Suprapubic skin (tissue), 4 donors: Measurements from ENCODE around the gene MARK1. TPM values are rescaled to one million over a fixed set of nuclear protein-coding genes. Genes with fewer than 3 reads are reported as not detected.

Source experiments
- DNase-seq, 2 donors: peaks; one replicate each; pipeline ENCODE4 v3.0.0-alpha.2; 2019; ENCODE audit warnings: low spot score in 2 of 2
- H3K27ac ChIP-seq: fragments of 200-600 bp; sonication (generic); one replicate; pipeline ENCODE4 v1.5.1; 2019
- H3K27me3 ChIP-seq: fragments of 200-600 bp; sonication (generic); one replicate; pipeline ENCODE4 v1.5.1; 2019
- H3K36me3 ChIP-seq: fragments of 200-600 bp; sonication (generic); one replicate; pipeline ENCODE4 v1.5.1; 2019
- H3K4me1 ChIP-seq: fragments of 200-600 bp; sonication (generic); one replicate; pipeline ENCODE4 v1.5.1; 2019
- H3K4me3 ChIP-seq: fragments of 200-600 bp; sonication (generic); one replicate; pipeline ENCODE4 v1.5.1; 2019; ENCODE audit warnings: mild to moderate bottlenecking
- H3K9me3 ChIP-seq: fragments of 200-600 bp; sonication (generic); one replicate; pipeline ENCODE4 v1.5.1; 2019
- EP300 ChIP-seq: sonication (generic); formaldehyde crosslinking; IDR thresholded peaks from one replicate; pipeline ENCODE4 v1.6.1; 2017; ENCODE audit warnings: antibody characterized with exemption
- POLR2A ChIP-seq, 2 donors: fragments of 450-650 bp; IDR thresholded peaks; one replicate each; pipeline ENCODE4 v1.6.1; 2017; ENCODE audit warnings: antibody characterized with exemption in 2 of 2, mild to moderate bottlenecking in 2 of 2, moderate library complexity in 2 of 2
- POLR2AphosphoS5 ChIP-seq, 3 donors: sonication (generic); formaldehyde crosslinking; IDR thresholded peaks; one replicate each; pipeline ENCODE4 v1.6.1; 2017; ENCODE audit warnings: antibody characterized with exemption in 3 of 3
- WGBS: methylation state at CpG from one replicate; pipeline ENCODE4 v1.1.5; 2018; 5-methylcytosine and 5-hydroxymethylcytosine counted together
- total RNA-seq, 4 donors: library from RNA; depleted of rRNA; stranded (reverse); fragments of >200 nt; gene quantifications; one replicate each; pipeline ENCODE4 v1.1.0, GENCODE V29; 2016
- TF ChIP-seq, protein P1 (sequence below), 2 donors: fragments of 200-600 bp in 1 of 2; fragments of 450-650 bp in 1 of 2; sonication (generic) in 1 of 2; IDR thresholded peaks; one replicate each; pipeline ENCODE4 v1.5.1; 2016 to 2019; ENCODE audit warnings: antibody characterized with exemption in 2 of 2, mild to moderate bottlenecking in 1 of 2, moderate library complexity in 1 of 2

The MARK1 gene
- total RNA-seq, 4 donors from 2014 or later = 2.9 to 5.2 (median 3.9) TPM

DNA sequence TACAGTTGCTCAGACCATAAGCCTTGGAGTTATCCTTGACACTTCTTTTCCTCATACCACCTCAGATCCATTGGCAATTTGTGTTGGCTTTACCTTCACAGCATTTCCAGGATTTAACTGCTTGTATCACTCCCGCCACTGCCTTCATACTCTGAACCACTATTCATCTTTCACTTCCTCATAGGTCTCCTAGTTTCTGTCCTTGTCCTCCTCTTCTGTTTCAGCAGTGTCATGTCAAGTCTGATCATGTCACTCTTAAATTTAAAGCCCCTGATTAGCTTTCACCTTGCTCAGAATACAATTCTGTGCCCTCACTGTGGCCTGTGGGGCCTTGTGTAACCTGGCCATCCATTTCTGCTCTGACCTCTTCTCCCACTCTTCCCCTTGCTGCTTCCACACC lies 127.6 kb downstream of the MARK1 start:
- peaks cover 11% of the 10 kb centered on the region for H3K36me3 ChIP-seq

GRCh38 chr1:220655961-220656740 lies 128.2 kb downstream of the MARK1 start:
- Histone ChIP-seq H3K4me1 (no peaks in the 10 kb centered on the region), H3K4me3 (no peak overlapping the region), H3K36me3 (peaks cover 11% of the 10 kb centered on the region), H3K27me3 (no peaks in the 10 kb centered on the region), H3K27ac (no peak overlapping the region), H3K9me3 (no peaks in the 10 kb centered on the region)
- TF ChIP-seq, protein P1, sequence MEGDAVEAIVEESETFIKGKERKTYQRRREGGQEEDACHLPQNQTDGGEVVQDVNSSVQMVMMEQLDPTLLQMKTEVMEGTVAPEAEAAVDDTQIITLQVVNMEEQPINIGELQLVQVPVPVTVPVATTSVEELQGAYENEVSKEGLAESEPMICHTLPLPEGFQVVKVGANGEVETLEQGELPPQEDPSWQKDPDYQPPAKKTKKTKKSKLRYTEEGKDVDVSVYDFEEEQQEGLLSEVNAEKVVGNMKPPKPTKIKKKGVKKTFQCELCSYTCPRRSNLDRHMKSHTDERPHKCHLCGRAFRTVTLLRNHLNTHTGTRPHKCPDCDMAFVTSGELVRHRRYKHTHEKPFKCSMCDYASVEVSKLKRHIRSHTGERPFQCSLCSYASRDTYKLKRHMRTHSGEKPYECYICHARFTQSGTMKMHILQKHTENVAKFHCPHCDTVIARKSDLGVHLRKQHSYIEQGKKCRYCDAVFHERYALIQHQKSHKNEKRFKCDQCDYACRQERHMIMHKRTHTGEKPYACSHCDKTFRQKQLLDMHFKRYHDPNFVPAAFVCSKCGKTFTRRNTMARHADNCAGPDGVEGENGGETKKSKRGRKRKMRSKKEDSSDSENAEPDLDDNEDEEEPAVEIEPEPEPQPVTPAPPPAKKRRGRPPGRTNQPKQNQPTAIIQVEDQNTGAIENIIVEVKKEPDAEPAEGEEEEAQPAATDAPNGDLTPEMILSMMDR (IDR thresholded peaks at IDR 0.05) = no peak
- TF ChIP-seq EP300 (no peak), POLR2A (IDR thresholded peaks at IDR 0.05) (no peak), POLR2AphosphoS5 (IDR thresholded peaks at IDR 0.05) (no peak)
- DNase-seq = no peak

More for the DNA sequence above, 127.6 kb downstream of the MARK1 start:
- Histone ChIP-seq H3K9me3 (no peaks in the 10 kb centered on the region), H3K27me3 (no peaks in the 10 kb centered on the region), H3K27ac (no peak overlapping the region), H3K4me1 (no peaks in the 10 kb centered on the region), H3K4me3 (no peak overlapping the region)
- no peak for DNase-seq
- 92% methylated on average over 1 of the region's 1 CpG for WGBS
- TF ChIP-seq, protein P1 (IDR thresholded peaks at IDR 0.05) = no peak
- TF ChIP-seq EP300 (no peak), POLR2A (IDR thresholded peaks at IDR 0.05) (no peak), POLR2AphosphoS5 (IDR thresholded peaks at IDR 0.05) (no peak)

- no peak for DNase-seq
- Histone ChIP-seq H3K4me3 (no peak overlapping the region), H3K4me1 (no peaks in the 10 kb centered on the region), H3K27me3 (no peaks in the 10 kb centered on the region), H3K36me3 (peaks cover 3% of the 10 kb centered on the region), H3K27ac (no peak overlapping the region), H3K9me3 (no peaks in the 10 kb centered on the region)
- no peak for TF ChIP-seq EP300
- no peak for TF ChIP-seq POLR2A (IDR thresholded peaks at IDR 0.05)
- TF ChIP-seq POLR2AphosphoS5 (IDR thresholded peaks at IDR 0.05) = no peak
- TF ChIP-seq, protein P1 (IDR thresholded peaks at IDR 0.05) = no peak
- WGBS = 91% methylated on average over 3 of the region's 3 CpGs
Observed at GRCh38 chr1:220666349-220666748, 138.4 kb downstream of the MARK1 start.

DNA sequence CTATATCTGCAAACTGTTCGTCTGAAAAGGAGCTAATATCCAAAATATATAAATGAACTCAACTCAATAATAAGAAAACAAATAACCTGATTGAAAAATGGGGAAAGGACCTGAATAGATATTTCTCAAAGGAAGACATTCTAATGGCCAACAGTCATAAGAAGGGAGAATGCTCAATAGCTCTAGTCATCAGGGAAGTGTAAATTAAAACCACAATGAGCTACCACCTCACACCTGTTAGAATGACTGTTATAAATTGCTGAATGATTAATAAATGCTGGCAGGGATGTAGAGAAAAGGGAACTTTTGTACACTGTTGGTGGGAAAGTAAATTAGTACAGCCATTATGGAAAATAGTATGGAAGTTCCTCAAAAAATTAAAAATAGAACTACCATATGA lies 141.1 kb downstream of the MARK1 start:
- WGBS = 76% methylated on average over 1 of the region's 1 CpG
- Histone ChIP-seq H3K4me1 (no peaks in the 10 kb centered on the region), H3K36me3 (no peaks in the 10 kb centered on the region), H3K27ac (no peak overlapping the region), H3K9me3 (no peaks in the 10 kb centered on the region), H3K27me3 (no peaks in the 10 kb centered on the region), H3K4me3 (no peak overlapping the region)
- no peak for DNase-seq
- TF ChIP-seq EP300 = no peak
- TF ChIP-seq POLR2A (IDR thresholded peaks at IDR 0.05) = no peak
- TF ChIP-seq, protein P1 (IDR thresholded peaks at IDR 0.05) = no peak
- TF ChIP-seq POLR2AphosphoS5 (IDR thresholded peaks at IDR 0.05) = no peak

DNA sequence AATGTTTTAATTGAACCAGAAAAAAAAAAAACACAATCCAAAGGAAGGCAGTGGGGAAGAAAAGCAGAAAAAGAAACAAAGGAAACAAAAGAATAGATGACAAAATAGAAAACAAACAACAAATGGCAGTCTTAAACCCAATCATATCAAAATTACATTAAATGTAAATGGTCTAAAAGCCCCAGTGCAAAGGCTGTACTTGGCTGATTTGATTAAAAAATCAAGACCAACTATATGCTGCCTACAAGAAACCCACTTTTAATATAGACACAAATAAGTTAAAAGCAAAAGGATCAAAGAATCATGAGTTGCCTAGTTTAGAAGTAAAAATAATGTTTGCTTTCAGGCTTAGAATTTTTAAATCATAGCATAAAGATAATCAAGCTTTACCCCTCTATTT lies 142.4 kb downstream of the MARK1 start:
- no peaks in the 10 kb centered on the region for H3K36me3 ChIP-seq
- no peaks in the 10 kb centered on the region for H3K9me3 ChIP-seq
- H3K4me1 ChIP-seq = no peaks in the 10 kb centered on the region
- peaks cover 5% of the 10 kb centered on the region for H3K27me3 ChIP-seq
- no peak for DNase-seq
- no peak overlapping the region for H3K27ac ChIP-seq
- TF ChIP-seq POLR2AphosphoS5 (IDR thresholded peaks at IDR 0.05) (no peak), EP300 (no peak), POLR2A (IDR thresholded peaks at IDR 0.05) (no peak)
- TF ChIP-seq, protein P1 (IDR thresholded peaks at IDR 0.05) = no peak
- no peak overlapping the region for H3K4me3 ChIP-seq
